Psoas muscle (tissue), 8 donors: ENCODE measurements around the gene TUBE1. TPM values are rescaled to one million over a fixed set of nuclear protein-coding genes. Genes with fewer than 3 reads are reported as not detected.

Experiments used
- ATAC-seq, 4 donors: fragments of 200-7000 bp; cut with Tn5 transposase; one replicate each; pipeline ENCODE4 v1.9.1; 2020; ENCODE audit warnings: moderate library complexity in 3 of 4, mild to moderate bottlenecking in 2 of 4
- DNase-seq, 2 donors: peaks; one replicate each; pipeline ENCODE4 v3.0.0-alpha.2; 2020
- H3K27ac ChIP-seq: fragments of 200-600 bp; one replicate; pipeline ENCODE4 v1.8.0; 2022
- H3K27me3 ChIP-seq, 3 donors: fragments of 200-600 bp in 1 of 3; one replicate each; pipeline versions ENCODE4 v1.6.1 to v1.8.0; 2013 to 2022; ENCODE audit warnings: low read length in 2 of 3, mild to moderate bottlenecking in 2 of 3, moderate library complexity in 1 of 3; ENCODE audit not compliant: insufficient read depth in 3 of 3
- H3K36me3 ChIP-seq, 2 donors: fragments of 200-600 bp in 1 of 2; one replicate each; pipeline versions ENCODE4 v1.6.1 to v1.8.0; 2013 to 2022; ENCODE audit warnings: low read depth in 1 of 2, mild to moderate bottlenecking in 1 of 2, moderate library complexity in 1 of 2; ENCODE audit not compliant: insufficient read depth in 1 of 2
- H3K4me1 ChIP-seq: fragments of 200-600 bp; one replicate; pipeline ENCODE4 v1.8.0; 2022
- H3K4me3 ChIP-seq: fragments of 200-600 bp; one replicate; pipeline ENCODE4 v1.8.0; 2022; ENCODE audit warnings: mild to moderate bottlenecking
- H3K9me3 ChIP-seq: fragments of 200-600 bp; one replicate; pipeline ENCODE4 v1.8.0; 2022
- WGBS, 3 donors: extraction: QIAGEN DNeasy Blood & Tissue Kit; methylation state at CpG; one replicate each; pipeline versions ENCODE4 v1.1.6 to v1.1.7; 2013; 5-methylcytosine and 5-hydroxymethylcytosine counted together
- intact Hi-C, 2 donors: fragments of 100-400 bp; cut with DNase I; formaldehyde crosslinking; loops; one replicate each; pipeline versions ENCODE4 v1.11.0 to v1.14.2; 2022
- polyA plus RNA-seq, 3 donors: library from polyadenylated mRNA; stranded (reverse); fragments of 200-250 nt; gene quantifications; one replicate each; pipeline ENCODE4 v1.2.3, GENCODE V29; 2013
- total RNA-seq, 4 donors: library from RNA; stranded (reverse); fragmentation: NEBNext Ultra II Directional in 2 of 4; extraction: Animal tissue kit (Norgen Biotek cat#: 25700) in 2 of 4; gene quantifications; one replicate each; pipeline versions ENCODE4 v1.2.1 to v1.2.4, GENCODE V29; 2021 to 2023
- TF ChIP-seq, protein P1 (sequence below): fragments of 200-600 bp; IDR thresholded peaks from one replicate; pipeline ENCODE4 v1.8.0; 2022; ENCODE audit warnings: antibody characterized with exemption
- donor health status: healthy with polysubstance abuse.
- donor health status: DM: no; HTN: no; CAD: no; lungs with moderate emphysema.
- donor health status: Bipolar disorder and iron deficiency.
- donor health status: healthy.
- donor health status: DM: yes; HTN: yes; CAD: no.
- donor health status: DM: no; HTN: no; CAD: no.
- donor health status: DM: no; HTN: no; CAD: no.
- donor health status: DM: yes; HTN: yes; CAD: no.

TUBE1 gene
- total and polyA plus RNA-seq, 7 donors: 4.7 to 7.0 (median 5.9) TPM

DNA sequence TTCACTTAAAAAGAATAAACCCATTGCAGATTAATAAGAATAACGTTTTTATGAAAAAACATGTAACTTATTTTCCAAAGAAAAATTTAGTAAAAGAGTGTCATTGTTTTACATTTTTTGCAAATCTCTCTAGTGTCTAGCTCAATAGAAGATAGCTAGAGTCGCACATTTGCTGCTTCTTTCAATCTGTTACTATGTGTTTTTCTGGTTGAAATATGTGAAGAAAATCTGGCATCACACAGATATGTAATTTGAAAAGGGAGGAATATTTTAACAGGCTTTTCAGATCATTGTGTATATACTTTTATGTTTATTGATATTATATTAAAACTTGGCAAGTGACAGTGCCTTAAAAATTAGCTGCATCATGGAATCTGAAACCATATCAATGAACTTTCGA, 24.3 kb downstream of the TUBE1 start:
- no peak for DNase-seq
- Histone ChIP-seq H3K4me3 (no peak overlapping the region), H3K4me1 (no peaks in the 10 kb centered on the region), H3K36me3 (peaks cover 0 to under 1% of the 10 kb centered on the region in 2 donors), H3K9me3 (no peaks in the 10 kb centered on the region), H3K27ac (no peak overlapping the region), H3K27me3 (no peaks in the 10 kb centered on the region)
- intact Hi-C loops: no loop called here
- TF ChIP-seq, protein P1, sequence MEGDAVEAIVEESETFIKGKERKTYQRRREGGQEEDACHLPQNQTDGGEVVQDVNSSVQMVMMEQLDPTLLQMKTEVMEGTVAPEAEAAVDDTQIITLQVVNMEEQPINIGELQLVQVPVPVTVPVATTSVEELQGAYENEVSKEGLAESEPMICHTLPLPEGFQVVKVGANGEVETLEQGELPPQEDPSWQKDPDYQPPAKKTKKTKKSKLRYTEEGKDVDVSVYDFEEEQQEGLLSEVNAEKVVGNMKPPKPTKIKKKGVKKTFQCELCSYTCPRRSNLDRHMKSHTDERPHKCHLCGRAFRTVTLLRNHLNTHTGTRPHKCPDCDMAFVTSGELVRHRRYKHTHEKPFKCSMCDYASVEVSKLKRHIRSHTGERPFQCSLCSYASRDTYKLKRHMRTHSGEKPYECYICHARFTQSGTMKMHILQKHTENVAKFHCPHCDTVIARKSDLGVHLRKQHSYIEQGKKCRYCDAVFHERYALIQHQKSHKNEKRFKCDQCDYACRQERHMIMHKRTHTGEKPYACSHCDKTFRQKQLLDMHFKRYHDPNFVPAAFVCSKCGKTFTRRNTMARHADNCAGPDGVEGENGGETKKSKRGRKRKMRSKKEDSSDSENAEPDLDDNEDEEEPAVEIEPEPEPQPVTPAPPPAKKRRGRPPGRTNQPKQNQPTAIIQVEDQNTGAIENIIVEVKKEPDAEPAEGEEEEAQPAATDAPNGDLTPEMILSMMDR: no peak
- no peak for ATAC-seq
- 83 to 85% (median 84%) methylated on average over 3 of the region's 3 CpGs for WGBS, 3 donors

- TF ChIP-seq, protein P1: no peak
- DNase-seq (no peak), ATAC-seq (no peak)
- no peak overlapping the region for H3K4me3 ChIP-seq
- intact Hi-C loops: no loop called here
- H3K9me3 ChIP-seq: no peaks in the 10 kb centered on the region
- no peaks in the 10 kb centered on the region for H3K36me3 ChIP-seq
- WGBS, 3 donors: 94 to 96% (median 96%) methylated on average over 4 of the region's 4 CpGs
- no peaks in the 10 kb centered on the region for H3K4me1 ChIP-seq
- no peaks in the 10 kb centered on the region for H3K27me3 ChIP-seq
- no peak overlapping the region for H3K27ac ChIP-seq
Measured at GRCh38 chr6:112061605-112062004, 25.7 kb downstream of the TUBE1 start.

- no peak for DNase-seq
- Histone ChIP-seq H3K4me3 (no peak overlapping the region), H3K9me3 (no peaks in the 10 kb centered on the region), H3K36me3 (no peaks in the 10 kb centered on the region), H3K4me1 (no peaks in the 10 kb centered on the region), H3K27ac (no peak overlapping the region), H3K27me3 (no peaks in the 10 kb centered on the region)
- WGBS, 3 donors: 69 to 78% (median 73%) methylated on average over 4 of the region's 4 CpGs
- no peak for ATAC-seq
- TF ChIP-seq, protein P1: no peak
- intact Hi-C loops: no loop called here
Measured at GRCh38 chr6:112058243-112059032, 28.8 kb downstream of the TUBE1 start.

- H3K9me3 ChIP-seq: no peaks in the 10 kb centered on the region
- H3K27ac ChIP-seq: no peak overlapping the region
- TF ChIP-seq, protein P1: no peak
- no peaks in the 10 kb centered on the region for H3K36me3 ChIP-seq
- intact Hi-C loops: no loop called here
- no peak overlapping the region for H3K4me3 ChIP-seq
- no peak for DNase-seq
- ATAC-seq: no peak
- 81 to 85% (median 81%) methylated on average over 10 of the region's 10 CpGs for WGBS, 3 donors
- H3K27me3 ChIP-seq: no peaks in the 10 kb centered on the region
- H3K4me1 ChIP-seq: no peaks in the 10 kb centered on the region
Measured at GRCh38 chr6:112054555-112055190, 32.6 kb downstream of the TUBE1 start.
